GM19099 (cell line): ENCODE results near the gene CCDC6.

Experiments used
- POLR2A ChIP-seq: IDR thresholded peaks from 3 replicates; pipeline ENCODE4 v1.6.1; 2011; ENCODE audit warnings: low read depth; ENCODE audit not compliant: insufficient read length; ENCODE audit errors: extremely low read depth

Gene CCDC6

DNA sequence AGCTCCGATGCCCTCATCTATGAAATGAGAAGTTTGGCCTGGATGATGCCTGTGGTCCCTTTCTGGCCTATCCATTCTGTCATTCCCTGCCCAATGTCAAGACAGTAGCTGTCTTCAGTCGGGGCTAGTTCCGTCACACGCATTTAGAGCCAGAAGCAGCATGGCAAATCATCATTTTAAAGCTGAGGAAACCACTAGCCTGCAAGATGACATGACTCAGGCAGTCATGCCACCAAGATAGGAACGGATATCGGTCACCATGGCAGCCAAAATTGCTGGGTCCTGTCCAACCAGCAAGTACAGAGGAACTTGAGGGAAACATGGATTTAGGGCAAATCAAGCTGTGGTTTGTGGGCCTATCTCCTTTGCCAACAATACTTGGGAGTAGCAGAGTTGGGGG is 88.6 kb downstream of the CCDC6 start:
- TF ChIP-seq POLR2A, result no peak

DNA sequence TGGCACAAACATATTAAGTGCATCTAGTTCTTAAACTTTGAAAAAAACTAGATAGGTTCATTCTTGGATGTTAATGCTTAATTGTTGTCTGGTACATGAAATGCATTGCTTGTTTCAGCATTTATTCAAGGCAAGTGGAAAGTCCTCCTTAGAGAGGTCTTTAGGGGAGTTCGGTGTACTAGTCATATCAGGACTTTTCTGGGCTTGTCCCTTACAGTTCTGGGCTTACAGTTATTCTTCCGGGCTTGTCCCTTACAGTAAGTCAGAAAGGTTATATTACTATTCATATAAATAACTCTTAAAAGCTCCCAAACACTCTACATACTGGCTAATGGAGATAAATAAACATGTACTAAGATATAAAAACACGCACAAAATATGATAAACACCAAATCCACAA is 91.5 kb downstream of the CCDC6 start:
- no peak for TF ChIP-seq POLR2A

DNA sequence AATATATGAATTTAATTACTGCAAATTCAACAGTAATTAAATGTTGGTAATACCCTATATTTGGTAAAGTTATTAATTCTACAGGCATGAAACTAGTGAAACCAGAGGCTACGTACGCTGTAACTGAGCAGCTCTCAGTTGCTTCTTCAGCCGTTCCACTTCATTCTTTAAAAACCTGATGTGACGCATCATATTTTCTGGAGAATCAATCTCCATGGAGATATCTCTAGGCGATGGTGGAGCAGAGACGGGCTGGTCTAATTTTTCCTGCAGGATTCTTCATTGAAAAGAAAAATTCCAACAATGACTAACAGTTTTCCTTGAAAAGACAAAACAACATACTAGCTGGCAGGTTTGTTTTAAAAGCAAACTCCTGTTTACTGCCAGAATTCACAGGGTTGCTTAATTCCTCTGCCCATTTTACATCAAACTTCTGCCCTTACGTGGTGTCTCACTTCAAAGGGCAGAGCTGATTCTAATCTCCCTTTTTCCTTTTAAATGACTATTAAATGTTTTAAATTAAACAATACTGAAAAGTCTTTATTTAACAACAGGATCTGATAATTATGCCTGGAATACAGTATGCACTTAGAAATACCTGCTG is 93.7 kb downstream of the CCDC6 start:
- no peak for TF ChIP-seq POLR2A

DNA sequence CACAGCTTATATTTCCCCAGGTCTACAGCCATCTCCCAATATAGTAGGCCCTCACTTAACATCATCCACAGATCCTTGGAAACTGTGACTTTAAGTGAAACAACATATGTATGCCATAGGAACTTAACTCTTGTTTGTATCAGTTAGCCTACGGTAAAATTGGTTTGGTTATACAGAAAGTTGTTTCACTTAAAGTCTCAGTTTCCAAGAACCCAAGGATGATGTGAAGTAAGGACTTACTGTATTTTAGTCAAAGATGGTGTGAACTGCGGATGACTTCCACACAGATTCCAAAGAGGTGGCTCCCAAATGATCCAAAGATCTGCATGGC is 96.7 kb downstream of the CCDC6 start:
- TF ChIP-seq POLR2A, result no peak

DNA sequence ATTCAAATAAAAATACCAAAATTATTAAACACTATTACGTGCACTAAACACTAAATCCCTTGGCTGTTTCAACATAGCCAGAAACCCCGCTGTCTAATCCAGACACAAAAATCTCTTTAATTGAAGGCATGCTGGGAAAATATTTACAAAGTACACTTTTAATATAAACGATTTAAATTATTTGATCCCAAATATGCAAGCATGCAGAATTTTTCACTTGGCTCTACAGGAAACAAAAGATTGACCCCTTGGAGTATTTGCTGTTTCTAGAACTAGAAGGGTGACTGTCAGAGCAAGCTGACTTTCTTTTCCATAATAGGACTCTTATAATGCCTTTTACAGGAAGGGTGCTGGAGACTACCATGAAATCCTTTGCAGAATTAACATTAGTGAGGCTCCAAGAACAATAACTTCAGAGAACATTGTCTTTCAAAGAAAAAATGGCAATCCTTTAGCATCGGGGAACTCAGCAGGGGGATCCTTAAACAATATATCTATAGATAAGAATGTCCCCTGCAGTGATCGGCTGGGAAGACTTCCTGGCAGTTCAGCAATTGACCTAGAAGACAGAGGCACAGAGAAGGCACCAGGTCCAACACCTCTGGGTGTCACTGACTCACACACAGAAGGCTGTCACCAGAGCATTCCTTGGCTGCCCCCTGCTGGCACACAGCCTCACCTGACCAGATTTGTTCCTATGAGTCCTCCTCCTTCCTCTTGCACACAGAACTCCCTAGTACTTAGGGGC is 97.3 kb downstream of the CCDC6 start:
- TF ChIP-seq POLR2A, result no peak

DNA sequence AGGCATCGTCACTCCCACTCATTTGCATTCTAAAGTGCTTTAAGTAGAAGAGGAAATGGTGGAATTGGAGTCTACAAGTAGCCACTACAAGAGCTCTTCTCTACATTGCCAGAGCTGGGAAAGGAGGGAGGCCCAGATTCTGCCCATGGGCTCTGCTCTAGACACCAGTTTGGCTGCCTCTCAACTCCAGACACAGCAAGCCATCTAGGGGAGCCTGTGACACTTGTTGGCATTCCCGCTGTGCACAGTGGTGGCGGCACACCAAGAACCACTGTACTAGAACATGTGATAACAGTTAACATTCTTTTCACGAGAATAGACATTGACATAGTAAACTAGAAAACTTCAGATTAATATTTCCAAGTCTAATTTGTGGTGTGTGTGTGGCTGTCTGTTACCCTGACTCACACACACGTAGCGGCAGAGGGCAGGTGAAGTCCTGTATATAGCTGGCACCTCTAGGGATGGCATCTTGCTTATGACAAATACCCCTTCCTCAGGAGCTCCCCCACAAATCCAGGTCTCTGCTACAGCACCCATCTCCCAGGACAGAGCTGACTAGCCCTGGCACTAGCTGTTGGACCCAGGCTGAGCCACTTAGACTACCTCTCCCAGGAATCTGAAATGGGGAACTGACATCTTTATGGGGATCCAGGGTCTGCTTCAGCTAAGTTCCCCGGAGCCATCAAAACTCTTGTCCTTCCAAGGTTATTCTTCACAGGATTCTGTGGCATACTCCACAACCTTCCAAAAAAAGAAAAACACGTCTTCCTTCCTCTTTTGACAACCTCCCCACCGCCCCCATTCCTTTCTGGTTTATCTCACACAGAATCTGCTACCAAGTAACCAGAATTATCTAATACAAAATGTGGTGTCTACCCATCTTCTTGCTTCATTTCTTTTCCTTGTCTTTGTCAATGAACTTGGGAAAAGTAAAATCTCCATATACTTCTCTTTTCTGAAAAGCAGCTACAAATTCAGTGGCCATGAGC is 98.4 kb downstream of the CCDC6 start:
- no peak for TF ChIP-seq POLR2A

DNA sequence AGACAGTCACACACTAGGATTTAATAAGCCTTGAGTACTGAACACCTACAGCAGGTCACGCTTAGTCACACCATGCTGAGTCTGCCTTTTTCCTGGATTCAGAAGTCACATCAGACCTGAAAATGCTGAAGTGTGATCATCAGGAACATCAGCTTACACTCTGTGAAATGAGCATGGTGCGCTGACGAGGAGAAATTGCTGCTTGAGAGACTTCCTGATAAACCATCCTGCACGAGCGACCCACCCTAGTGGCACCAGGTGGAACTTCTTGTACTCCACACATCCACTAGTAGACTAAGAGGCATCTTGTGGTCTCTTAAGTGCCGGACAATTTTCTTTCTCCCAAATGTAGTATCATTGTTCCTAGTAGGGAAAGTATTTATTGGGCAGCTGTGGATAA is 101.3 kb downstream of the CCDC6 start:
- no peak for TF ChIP-seq POLR2A

DNA sequence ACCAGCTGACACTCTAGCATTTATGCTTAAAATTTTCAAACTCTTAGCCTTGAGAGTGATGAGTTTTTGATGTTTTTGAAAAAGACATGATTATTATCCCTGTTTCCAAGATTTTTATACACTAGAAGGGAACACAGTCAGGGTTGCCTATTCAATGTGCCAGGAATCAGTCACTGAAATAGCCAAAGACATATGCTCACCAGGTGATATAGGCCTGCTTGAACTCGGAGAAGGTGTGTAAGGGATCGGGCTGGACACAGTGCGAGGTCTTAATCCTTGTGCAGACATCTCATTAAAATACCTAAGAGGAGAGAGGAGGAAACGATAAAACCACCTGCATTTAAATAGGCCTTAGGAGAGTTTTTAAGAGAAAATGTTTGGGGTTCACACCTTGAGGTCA is 102.1 kb downstream of the CCDC6 start:
- no peak for TF ChIP-seq POLR2A

DNA sequence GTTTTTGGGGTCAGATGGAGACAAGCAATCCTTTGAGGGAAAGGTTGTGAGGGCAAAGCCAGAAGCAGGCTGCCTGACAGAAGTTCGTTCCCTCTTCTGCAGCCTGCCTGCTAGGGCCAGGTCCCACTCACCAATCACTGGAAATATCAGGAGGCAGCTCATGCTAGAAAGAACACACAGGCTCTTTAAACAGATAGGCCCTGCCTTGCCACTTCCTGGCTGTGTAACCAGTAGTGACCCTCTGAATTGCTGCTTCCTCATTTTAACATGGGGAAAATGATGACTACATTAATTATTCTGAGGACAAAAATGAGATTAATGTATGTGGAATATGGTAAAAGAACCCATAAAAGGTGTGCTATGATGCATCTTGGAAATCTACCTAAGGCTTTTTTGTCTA is 102.6 kb downstream of the CCDC6 start:
- no peak for TF ChIP-seq POLR2A

DNA sequence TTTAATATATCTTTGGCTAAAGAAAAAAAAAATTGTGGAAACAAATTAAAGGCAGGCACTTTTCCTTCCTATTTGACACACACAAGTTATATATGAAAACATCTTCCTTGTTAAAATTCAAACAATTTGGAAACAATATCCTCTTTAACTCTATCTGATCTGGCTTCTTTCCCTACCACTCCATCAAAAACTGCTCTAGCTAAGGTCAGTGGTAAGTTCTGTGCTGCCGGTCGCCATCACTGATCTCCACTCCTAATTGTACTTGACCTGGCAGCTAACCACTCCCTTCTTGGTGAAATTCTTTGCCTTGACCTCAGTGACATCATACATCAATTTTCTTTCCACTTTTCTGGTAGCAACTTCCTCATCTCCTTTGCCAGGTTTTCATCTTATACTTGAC is 105.2 kb downstream of the CCDC6 start:
- TF ChIP-seq POLR2A, result no peak

DNA sequence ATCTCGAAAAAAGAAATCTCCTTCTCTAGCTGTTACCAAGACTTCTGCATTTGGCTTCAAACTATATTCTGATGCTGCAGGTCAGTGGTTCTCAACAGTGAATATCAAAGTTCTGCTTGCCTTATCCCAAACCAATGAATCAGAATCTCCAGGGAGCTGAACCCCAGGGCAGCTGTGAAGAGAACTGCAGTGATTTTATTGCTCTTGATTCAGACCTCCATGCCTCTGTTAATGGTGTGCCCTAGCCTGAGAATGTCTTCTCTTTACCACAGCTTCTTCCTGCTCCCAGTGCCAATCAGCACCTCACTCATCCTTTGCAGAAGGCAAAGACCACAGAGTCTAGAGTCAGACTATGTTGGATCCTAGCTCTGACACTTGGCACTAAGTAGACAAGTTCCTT is 106.9 kb downstream of the CCDC6 start:
- no peak for TF ChIP-seq POLR2A

DNA sequence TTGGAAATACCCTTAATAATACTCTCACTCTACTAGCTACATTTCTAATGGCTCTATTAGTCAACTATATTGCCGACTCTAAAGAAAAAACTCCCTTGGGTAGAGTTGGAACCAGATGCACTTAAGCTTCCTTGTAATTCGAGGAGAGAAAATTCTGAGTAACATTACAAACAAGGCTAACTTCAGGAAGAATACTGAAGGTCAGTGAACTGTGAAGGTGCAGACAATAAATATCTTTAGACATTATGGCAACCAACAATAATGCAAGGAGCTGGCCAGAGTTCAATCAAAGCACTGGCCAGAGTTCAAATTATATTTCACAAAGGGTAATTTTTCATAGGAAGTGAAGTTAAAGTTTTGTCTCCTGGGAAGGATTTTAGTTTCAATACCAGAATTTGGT is 112.4 kb downstream of the CCDC6 start:
- no peak for TF ChIP-seq POLR2A

DNA sequence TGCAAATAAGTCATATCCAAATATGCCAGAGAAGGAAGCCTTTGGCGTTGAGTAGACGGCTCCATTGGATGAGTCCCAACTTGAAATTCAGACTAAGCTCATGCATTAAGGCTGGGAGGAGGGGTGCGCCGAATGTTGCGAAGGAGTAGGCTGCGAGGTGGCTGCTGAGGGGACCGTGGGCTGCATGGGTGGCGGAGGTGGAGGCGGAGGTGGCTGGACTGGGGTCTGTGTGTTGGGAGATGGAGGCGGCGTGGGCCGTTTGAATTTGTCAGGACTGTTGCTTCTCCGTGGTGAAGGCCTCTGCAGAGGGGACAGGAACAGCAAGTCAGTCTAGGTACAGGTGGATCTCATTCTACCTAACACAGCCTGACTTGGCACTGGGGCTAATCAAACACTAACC is 113.5 kb downstream of the CCDC6 start:
- no peak for TF ChIP-seq POLR2A

DNA sequence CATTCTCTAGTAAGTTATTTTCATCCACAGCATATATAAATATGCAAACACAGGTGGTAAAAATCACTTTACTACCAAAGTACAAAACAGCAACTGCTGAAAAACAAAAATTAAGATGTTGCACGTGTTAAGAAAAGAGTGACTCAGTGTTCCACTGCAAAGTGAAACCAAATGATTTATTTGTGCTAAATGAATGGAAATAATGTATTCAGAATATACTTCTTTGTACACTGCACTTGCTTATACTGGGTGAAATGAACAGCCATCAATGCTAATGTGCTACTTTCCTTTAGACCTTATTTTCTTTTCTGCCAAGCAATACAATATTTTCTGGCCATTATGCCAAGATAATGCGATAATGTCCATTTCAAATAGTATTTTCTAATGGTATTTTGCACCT is 114.8 kb downstream of the CCDC6 start:
- TF ChIP-seq POLR2A, result no peak

DNA sequence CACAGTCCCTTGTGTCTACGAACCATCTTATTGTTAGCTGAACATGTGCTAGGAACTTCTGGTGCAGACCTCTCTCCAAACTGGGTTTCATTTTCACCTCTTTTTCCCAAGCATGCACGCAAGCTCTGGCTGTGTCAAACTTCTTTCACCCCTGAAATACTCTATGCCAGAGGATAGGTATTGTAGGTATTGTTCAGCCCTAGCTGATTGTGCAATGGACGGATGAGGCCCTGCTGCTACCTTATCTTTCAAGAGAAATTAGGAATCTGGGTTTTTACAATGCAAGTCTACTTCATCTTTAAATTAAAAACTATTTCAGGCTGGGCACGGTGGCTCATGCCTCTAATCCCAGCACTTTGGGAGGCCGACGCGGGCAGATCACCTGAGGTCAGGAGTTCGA is 124.8 kb downstream of the CCDC6 start:
- TF ChIP-seq POLR2A, result no peak
